OCI-LY7 (cell line): ENCODE measurements around the gene C12orf60. TPM values are rescaled to one million over a fixed set of nuclear protein-coding genes. Genes with fewer than 3 reads are reported as not detected.

Experiments
- BruUV-seq: library from RNA; stranded (reverse); fragments of 400-500 nt; replicated peaks from 2 replicates; lab custom pipeline; 2021; lab: Mats Ljungman, UMichigan
- CTCF ChIA-PET: fragments of 300-600 bp; sonication (Branson Sonifier 250); formaldehyde crosslinking; loops from one replicate; lab custom pipeline; 2022; ENCODE audit warnings: antibody characterized with exemption; ENCODE audit not compliant: unreplicated experiment; lab: Charles Lee
- POLR2A ChIA-PET: fragments of 300-600 bp; sonication (Branson Sonifier 250); formaldehyde crosslinking; loops from one replicate; lab custom pipeline; 2022; ENCODE audit warnings: antibody characterized with exemption; lab: Charles Lee
- DNase-seq: peaks from one replicate; pipeline ENCODE4 v3.0.0-alpha.2; 2015; ENCODE audit warnings: low spot score
- H2AFZ ChIP-seq: fragments of 200-600 bp; sonication (generic), shearing (Covaris generic); 2 replicates; pipeline ENCODE4 v1.6.1; 2014; ENCODE audit warnings: mild to moderate bottlenecking, antibody characterized with exemption, low read length, moderate library complexity
- H3K27ac ChIP-seq: fragments of 200-600 bp; sonication (generic); 2 replicates; pipeline ENCODE4 v1.5.1; 2014; ENCODE audit warnings: mixed run types, low read depth, mild to moderate bottlenecking, moderate library complexity, low read length, inconsistent platforms; ENCODE audit not compliant: poor library complexity, severe bottlenecking
- H3K36me3 ChIP-seq: fragments of 200-600 bp; sonication (generic); 2 replicates; pipeline ENCODE4 v1.6.1; 2014; ENCODE audit warnings: mild to moderate bottlenecking, antibody characterized with exemption, low read length, moderate library complexity, mixed read lengths; ENCODE audit not compliant: insufficient read depth
- H3K4me1 ChIP-seq: fragments of 200-600 bp; sonication (generic); 2 replicates; pipeline ENCODE4 v1.5.1; 2014; ENCODE audit warnings: mild to moderate bottlenecking, low read length; ENCODE audit not compliant: insufficient read depth, poor library complexity, severe bottlenecking
- H3K4me2 ChIP-seq: fragments of 200-600 bp; sonication (generic); 2 replicates; pipeline ENCODE4 v1.6.1; 2014; ENCODE audit warnings: mild to moderate bottlenecking, low read length
- H3K4me3 ChIP-seq: fragments of 200-600 bp; sonication (generic); 2 replicates; pipeline ENCODE4 v1.5.1; 2014; ENCODE audit warnings: mild to moderate bottlenecking, low read depth, low read length; ENCODE audit not compliant: poor library complexity, severe bottlenecking
- H3K79me2 ChIP-seq: fragments of 200-600 bp; sonication (generic); 2 replicates; pipeline ENCODE4 v1.6.1; 2016; ENCODE audit warnings: low read depth, mild to moderate bottlenecking, low read length, moderate library complexity, mixed read lengths; ENCODE audit not compliant: insufficient read depth
- H3K9me2 ChIP-seq: fragments of 200-600 bp; sonication (generic); 2 replicates; pipeline ENCODE4 v1.6.1; 2016; ENCODE audit warnings: mild to moderate bottlenecking, low read length, mixed read lengths; ENCODE audit not compliant: insufficient read depth
- H3K9me3 ChIP-seq: fragments of 200-600 bp; sonication (generic); 2 replicates; pipeline ENCODE4 v1.6.1; 2014; ENCODE audit warnings: mild to moderate bottlenecking, mixed run types, low read length, mixed read lengths
- H4K20me1 ChIP-seq: fragments of 200-600 bp; sonication (generic); 2 replicates; pipeline ENCODE4 v1.6.1; 2014; ENCODE audit warnings: mild to moderate bottlenecking, antibody characterized with exemption, low read length, moderate library complexity, mixed read lengths; ENCODE audit not compliant: insufficient read depth
- CTCF ChIP-seq: fragments of 200-600 bp; sonication (generic); conservative IDR thresholded peaks from 2 replicates; pipeline ENCODE4 v1.5.1; 2014; ENCODE audit warnings: mild to moderate bottlenecking, antibody characterized with exemption, low read length, moderate library complexity, mixed read lengths
- EZH2phosphoT487 ChIP-seq: fragments of 200-600 bp; sonication (generic); IDR thresholded peaks from 2 replicates; pipeline ENCODE4 v1.6.1; 2018; ENCODE audit warnings: low read depth, borderline replicate concordance, mild to moderate bottlenecking, mixed run types, antibody characterized with exemption, low read length, moderate library complexity, mixed read lengths
- intact Hi-C: fragments of 100-400 bp; cut with micrococcal nuclease; formaldehyde crosslinking; loops from one replicate; pipeline ENCODE4 v1.10.0; 2022; ENCODE audit not compliant: unreplicated experiment
- total RNA-seq, 2 experiments: library from RNA; depleted of rRNA in 1 of 2; stranded (reverse); fragments of >200 nt in 1 of 2; shearing (Covaris generic) in 1 of 2; gene quantifications; 2 replicates each; pipeline ENCODE4 v1.2.3, GENCODE V29; 2014 to 2022

Gene C12orf60
- total RNA-seq, 2 experiments from 2014 or later, result 2.8 to 3.4 TPM

GRCh38 chr12:14828892-14829291, 25.4 kb downstream of the C12orf60 start:
- Histone ChIP-seq H3K27ac (no peak overlapping the region), H4K20me1 (no peaks in the 10 kb centered on the region), H3K4me1 (no peaks in the 10 kb centered on the region), H3K4me2 (no peak overlapping the region), H2AFZ (no peak overlapping the region), H3K36me3 (no peaks in the 10 kb centered on the region), H3K9me2 (no peaks in the 10 kb centered on the region), H3K4me3 (no peak overlapping the region), H3K79me2 (no peaks in the 10 kb centered on the region), H3K9me3 (no peaks in the 10 kb centered on the region)
- intact Hi-C loops, result no loop called here
- no peak for DNase-seq
- no peak for TF ChIP-seq EZH2phosphoT487
- no peak for TF ChIP-seq CTCF
- POLR2A ChIA-PET, result interaction anchor here (0.7 to 1.0 kb wide), 2 partner anchors 24 to 181 kb away, joined by 3 to 4 read pairs; no protein-coding TSS in a partner anchor
- CTCF ChIA-PET, result no interaction called here
- BruUV-seq, result no TSS peak

GRCh38 chr12:14833336-14833735, 29.9 kb downstream of the C12orf60 start:
- ChIA-PET POLR2A (interaction anchor here (1.3 kb wide), 1 partner anchor 50 kb away, joined by 4 read pairs; no protein-coding TSS in a partner anchor), CTCF (no interaction called here)
- Histone ChIP-seq H3K4me1 (no peaks in the 10 kb centered on the region), H2AFZ (no peak overlapping the region), H3K79me2 (no peaks in the 10 kb centered on the region), H3K27ac (no peak overlapping the region), H3K4me2 (no peak overlapping the region), H3K9me2 (no peaks in the 10 kb centered on the region), H4K20me1 (no peaks in the 10 kb centered on the region), H3K9me3 (no peaks in the 10 kb centered on the region), H3K4me3 (no peak overlapping the region), H3K36me3 (no peaks in the 10 kb centered on the region)
- intact Hi-C loops, result no loop called here
- BruUV-seq, result no TSS peak
- DNase-seq, result no peak
- TF ChIP-seq EZH2phosphoT487 (no peak), CTCF (no peak)

GRCh38 chr12:14833952-14834351, 30.5 kb downstream of the C12orf60 start:
- H3K36me3 ChIP-seq, result no peaks in the 10 kb centered on the region
- no peaks in the 10 kb centered on the region for H3K4me1 ChIP-seq
- intact Hi-C loops, result no loop called here
- BruUV-seq, result no TSS peak
- H3K9me3 ChIP-seq, result no peaks in the 10 kb centered on the region
- no peaks in the 10 kb centered on the region for H4K20me1 ChIP-seq
- H3K4me3 ChIP-seq, result no peak overlapping the region
- DNase-seq, result no peak
- no peak overlapping the region for H3K4me2 ChIP-seq
- H3K27ac ChIP-seq, result no peak overlapping the region
- H2AFZ ChIP-seq, result no peak overlapping the region
- ChIA-PET POLR2A (no interaction called here), CTCF (no interaction called here)
- TF ChIP-seq CTCF (no peak), EZH2phosphoT487 (no peak)
- no peaks in the 10 kb centered on the region for H3K9me2 ChIP-seq
- no peaks in the 10 kb centered on the region for H3K79me2 ChIP-seq
